WTC11 (cell line): ENCODE results near the gene PHF5A. TPM values are rescaled to one million over a fixed set of nuclear protein-coding genes. Genes with fewer than 3 reads are reported as not detected.

Experiments used
- CBFB ChIP-seq: sonication (generic); formaldehyde crosslinking; IDR thresholded peaks from 2 replicates; pipeline ENCODE4 v1.8.1; 2022; ENCODE audit warnings: mild to moderate bottlenecking, low read depth, missing genetic modification reagents
- GABPB1 ChIP-seq: sonication (generic); formaldehyde crosslinking; IDR thresholded peaks from 2 replicates; pipeline ENCODE4 v1.8.1; 2023; ENCODE audit warnings: mild to moderate bottlenecking, missing genetic modification reagents
- NFE2L1 ChIP-seq: sonication (generic); formaldehyde crosslinking; IDR thresholded peaks from 2 replicates; pipeline ENCODE4 v1.8.1; 2023; ENCODE audit warnings: missing genetic modification reagents
- NFYB ChIP-seq: sonication (generic); formaldehyde crosslinking; conservative IDR thresholded peaks from 2 replicates; pipeline ENCODE4 v1.8.0; 2022; ENCODE audit warnings: low read depth, missing genetic modification reagents
- NR3C1 ChIP-seq: sonication (generic); formaldehyde crosslinking; conservative IDR thresholded peaks from 2 replicates; pipeline ENCODE4 v1.8.1; 2023; ENCODE audit warnings: low read depth, mild to moderate bottlenecking, missing genetic modification reagents
- OVOL2 ChIP-seq: fragments of 250-450 bp; sonication (Bioruptor Pico); IDR thresholded peaks from 2 replicates; pipeline ENCODE4 v1.9.0; 2021; ENCODE audit warnings: mild to moderate bottlenecking, borderline replicate concordance
- RELA ChIP-seq: sonication (generic); formaldehyde crosslinking; IDR thresholded peaks from 2 replicates; pipeline ENCODE4 v1.8.1; 2022; ENCODE audit warnings: missing genetic modification reagents, mild to moderate bottlenecking, borderline replicate concordance
- SMAD4 ChIP-seq: sonication (generic); formaldehyde crosslinking; IDR thresholded peaks from 2 replicates; pipeline ENCODE4 v1.8.0; 2022; ENCODE audit warnings: mild to moderate bottlenecking, missing genetic modification reagents
- TP53 ChIP-seq: sonication (generic); formaldehyde crosslinking; IDR thresholded peaks from 2 replicates; pipeline ENCODE4 v1.8.1; 2023; ENCODE audit warnings: mild to moderate bottlenecking, missing genetic modification reagents
- total RNA-seq: library from RNA; stranded (reverse); gene quantifications from 3 replicates; pipeline ENCODE4 v1.2.3, GENCODE V29; 2021
- TF ChIP-seq, protein P1 (sequence below): sonication (generic); formaldehyde crosslinking; IDR thresholded peaks from 2 replicates; pipeline ENCODE4 v1.8.1; 2022; ENCODE audit warnings: missing genetic modification reagents, borderline replicate concordance
- TF ChIP-seq, protein P2 (sequence below): fragments of 250-450 bp; sonication (Bioruptor Pico); IDR thresholded peaks from 2 replicates; pipeline ENCODE4 v1.9.0; 2021; ENCODE audit warnings: mild to moderate bottlenecking
- TF ChIP-seq, protein P3 (sequence below): sonication (generic); formaldehyde crosslinking; IDR thresholded peaks from 2 replicates; pipeline ENCODE4 v1.8.0; 2022; ENCODE audit warnings: mild to moderate bottlenecking, missing genetic modification reagents
- TF ChIP-seq, protein P4 (sequence below): sonication (generic); formaldehyde crosslinking; IDR thresholded peaks from 2 replicates; pipeline ENCODE4 v1.8.1; 2023; ENCODE audit warnings: mild to moderate bottlenecking, missing genetic modification reagents
- TF ChIP-seq, protein P5 (sequence below): sonication (generic); formaldehyde crosslinking; IDR thresholded peaks from 2 replicates; pipeline ENCODE4 v1.8.0; 2022; ENCODE audit warnings: mild to moderate bottlenecking, missing genetic modification reagents
- TF ChIP-seq, protein P6 (sequence below): sonication (generic); formaldehyde crosslinking; IDR thresholded peaks from 2 replicates; pipeline ENCODE4 v1.8.0; 2023; ENCODE audit warnings: missing genetic modification reagents, mild to moderate bottlenecking, borderline replicate concordance
- TF ChIP-seq, protein P7 (sequence below): sonication (generic); formaldehyde crosslinking; conservative IDR thresholded peaks from 2 replicates; pipeline ENCODE4 v1.8.1; 2022; ENCODE audit warnings: mild to moderate bottlenecking, missing genetic modification reagents
- TF ChIP-seq, protein P8 (sequence below): sonication (generic); formaldehyde crosslinking; IDR thresholded peaks from 2 replicates; pipeline ENCODE4 v1.8.1; 2023; ENCODE audit warnings: mild to moderate bottlenecking, missing genetic modification reagents
- TF ChIP-seq, protein P9 (sequence below): sonication (generic); formaldehyde crosslinking; IDR thresholded peaks from 2 replicates; pipeline ENCODE4 v1.8.0; 2023; ENCODE audit warnings: mild to moderate bottlenecking, missing genetic modification reagents
- TF ChIP-seq, protein P10 (sequence below): sonication (generic); formaldehyde crosslinking; IDR thresholded peaks from 2 replicates; pipeline ENCODE4 v1.8.1; 2023; ENCODE audit warnings: mild to moderate bottlenecking, missing genetic modification reagents, moderate library complexity
- TF ChIP-seq, protein P11 (sequence below): fragments of 200-600 bp; IDR thresholded peaks from 2 replicates; pipeline ENCODE4 v1.8.0; 2022; ENCODE audit warnings: antibody characterized with exemption

The PHF5A gene
- total RNA-seq, 1 experiment from 2014 or later: 93.1 TPM

DNA sequence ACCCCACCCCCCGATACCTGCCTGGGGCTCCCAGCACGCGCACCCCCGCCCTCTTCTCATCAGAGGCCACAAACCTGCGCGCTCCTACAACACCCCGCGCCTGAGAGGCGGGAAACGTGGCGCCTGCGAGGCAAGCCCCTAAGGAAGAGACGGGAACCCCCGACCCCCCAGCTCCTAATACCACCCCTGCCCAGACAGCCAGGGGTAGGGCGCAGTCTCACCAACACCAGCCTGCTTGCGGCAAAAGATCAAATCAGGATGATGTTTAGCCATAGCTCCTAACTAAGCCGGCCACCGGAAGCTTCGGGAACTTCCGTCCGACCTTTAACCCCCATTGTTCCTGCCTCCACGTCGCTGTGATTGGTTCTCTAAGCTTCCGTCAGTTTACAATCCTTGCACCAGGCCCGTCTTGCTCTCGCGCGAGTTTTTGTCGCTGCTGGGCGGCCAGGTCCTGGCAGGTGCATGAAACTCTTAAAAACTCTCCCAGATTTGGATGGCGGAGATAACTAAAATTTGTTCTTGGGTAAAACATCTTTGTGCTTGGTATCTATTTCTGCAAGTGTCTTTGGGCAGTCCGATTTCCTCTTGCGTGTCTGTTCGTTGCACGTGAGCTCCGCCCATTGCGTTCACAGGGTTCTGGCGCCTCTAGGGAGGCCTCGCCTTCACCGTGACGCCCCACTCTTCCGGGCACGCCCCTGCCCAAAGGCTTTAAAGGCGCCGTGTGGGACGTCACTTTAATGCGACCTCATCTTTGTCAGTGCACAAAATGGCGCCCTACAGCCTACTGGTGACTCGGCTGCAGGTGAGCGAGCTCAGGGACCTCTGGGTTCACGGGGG, at the start of gene PHF5A, which contains the start of gene ACO2 (continued):
- TF ChIP-seq, protein P1, sequence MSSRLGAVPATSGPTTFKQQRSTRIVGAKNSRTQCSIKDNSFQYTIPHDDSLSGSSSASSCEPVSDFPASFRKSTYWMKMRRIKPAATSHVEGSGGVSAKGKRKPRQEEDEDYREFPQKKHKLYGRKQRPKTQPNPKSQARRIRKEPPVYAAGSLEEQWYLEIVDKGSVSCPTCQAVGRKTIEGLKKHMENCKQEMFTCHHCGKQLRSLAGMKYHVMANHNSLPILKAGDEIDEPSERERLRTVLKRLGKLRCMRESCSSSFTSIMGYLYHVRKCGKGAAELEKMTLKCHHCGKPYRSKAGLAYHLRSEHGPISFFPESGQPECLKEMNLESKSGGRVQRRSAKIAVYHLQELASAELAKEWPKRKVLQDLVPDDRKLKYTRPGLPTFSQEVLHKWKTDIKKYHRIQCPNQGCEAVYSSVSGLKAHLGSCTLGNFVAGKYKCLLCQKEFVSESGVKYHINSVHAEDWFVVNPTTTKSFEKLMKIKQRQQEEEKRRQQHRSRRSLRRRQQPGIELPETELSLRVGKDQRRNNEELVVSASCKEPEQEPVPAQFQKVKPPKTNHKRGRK (CRISPR knock-in tag): no peak
- TF ChIP-seq TP53: peak; percentile 79; the same call in 1 of the 2 replicates
- TF ChIP-seq, protein P2, sequence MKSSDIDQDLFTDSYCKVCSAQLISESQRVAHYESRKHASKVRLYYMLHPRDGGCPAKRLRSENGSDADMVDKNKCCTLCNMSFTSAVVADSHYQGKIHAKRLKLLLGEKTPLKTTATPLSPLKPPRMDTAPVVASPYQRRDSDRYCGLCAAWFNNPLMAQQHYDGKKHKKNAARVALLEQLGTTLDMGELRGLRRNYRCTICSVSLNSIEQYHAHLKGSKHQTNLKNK: no peak
- TF ChIP-seq, protein P3, sequence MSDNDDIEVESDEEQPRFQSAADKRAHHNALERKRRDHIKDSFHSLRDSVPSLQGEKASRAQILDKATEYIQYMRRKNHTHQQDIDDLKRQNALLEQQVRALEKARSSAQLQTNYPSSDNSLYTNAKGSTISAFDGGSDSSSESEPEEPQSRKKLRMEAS (CRISPR knock-in tag): peak; percentile 78
- TF ChIP-seq, protein P4, sequence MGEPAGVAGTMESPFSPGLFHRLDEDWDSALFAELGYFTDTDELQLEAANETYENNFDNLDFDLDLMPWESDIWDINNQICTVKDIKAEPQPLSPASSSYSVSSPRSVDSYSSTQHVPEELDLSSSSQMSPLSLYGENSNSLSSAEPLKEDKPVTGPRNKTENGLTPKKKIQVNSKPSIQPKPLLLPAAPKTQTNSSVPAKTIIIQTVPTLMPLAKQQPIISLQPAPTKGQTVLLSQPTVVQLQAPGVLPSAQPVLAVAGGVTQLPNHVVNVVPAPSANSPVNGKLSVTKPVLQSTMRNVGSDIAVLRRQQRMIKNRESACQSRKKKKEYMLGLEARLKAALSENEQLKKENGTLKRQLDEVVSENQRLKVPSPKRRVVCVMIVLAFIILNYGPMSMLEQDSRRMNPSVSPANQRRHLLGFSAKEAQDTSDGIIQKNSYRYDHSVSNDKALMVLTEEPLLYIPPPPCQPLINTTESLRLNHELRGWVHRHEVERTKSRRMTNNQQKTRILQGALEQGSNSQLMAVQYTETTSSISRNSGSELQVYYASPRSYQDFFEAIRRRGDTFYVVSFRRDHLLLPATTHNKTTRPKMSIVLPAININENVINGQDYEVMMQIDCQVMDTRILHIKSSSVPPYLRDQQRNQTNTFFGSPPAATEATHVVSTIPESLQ (CRISPR knock-in tag): no peak
- TF ChIP-seq, protein P5, sequence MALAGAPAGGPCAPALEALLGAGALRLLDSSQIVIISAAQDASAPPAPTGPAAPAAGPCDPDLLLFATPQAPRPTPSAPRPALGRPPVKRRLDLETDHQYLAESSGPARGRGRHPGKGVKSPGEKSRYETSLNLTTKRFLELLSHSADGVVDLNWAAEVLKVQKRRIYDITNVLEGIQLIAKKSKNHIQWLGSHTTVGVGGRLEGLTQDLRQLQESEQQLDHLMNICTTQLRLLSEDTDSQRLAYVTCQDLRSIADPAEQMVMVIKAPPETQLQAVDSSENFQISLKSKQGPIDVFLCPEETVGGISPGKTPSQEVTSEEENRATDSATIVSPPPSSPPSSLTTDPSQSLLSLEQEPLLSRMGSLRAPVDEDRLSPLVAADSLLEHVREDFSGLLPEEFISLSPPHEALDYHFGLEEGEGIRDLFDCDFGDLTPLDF (CRISPR knock-in tag): no peak
- TF ChIP-seq, protein P6, sequence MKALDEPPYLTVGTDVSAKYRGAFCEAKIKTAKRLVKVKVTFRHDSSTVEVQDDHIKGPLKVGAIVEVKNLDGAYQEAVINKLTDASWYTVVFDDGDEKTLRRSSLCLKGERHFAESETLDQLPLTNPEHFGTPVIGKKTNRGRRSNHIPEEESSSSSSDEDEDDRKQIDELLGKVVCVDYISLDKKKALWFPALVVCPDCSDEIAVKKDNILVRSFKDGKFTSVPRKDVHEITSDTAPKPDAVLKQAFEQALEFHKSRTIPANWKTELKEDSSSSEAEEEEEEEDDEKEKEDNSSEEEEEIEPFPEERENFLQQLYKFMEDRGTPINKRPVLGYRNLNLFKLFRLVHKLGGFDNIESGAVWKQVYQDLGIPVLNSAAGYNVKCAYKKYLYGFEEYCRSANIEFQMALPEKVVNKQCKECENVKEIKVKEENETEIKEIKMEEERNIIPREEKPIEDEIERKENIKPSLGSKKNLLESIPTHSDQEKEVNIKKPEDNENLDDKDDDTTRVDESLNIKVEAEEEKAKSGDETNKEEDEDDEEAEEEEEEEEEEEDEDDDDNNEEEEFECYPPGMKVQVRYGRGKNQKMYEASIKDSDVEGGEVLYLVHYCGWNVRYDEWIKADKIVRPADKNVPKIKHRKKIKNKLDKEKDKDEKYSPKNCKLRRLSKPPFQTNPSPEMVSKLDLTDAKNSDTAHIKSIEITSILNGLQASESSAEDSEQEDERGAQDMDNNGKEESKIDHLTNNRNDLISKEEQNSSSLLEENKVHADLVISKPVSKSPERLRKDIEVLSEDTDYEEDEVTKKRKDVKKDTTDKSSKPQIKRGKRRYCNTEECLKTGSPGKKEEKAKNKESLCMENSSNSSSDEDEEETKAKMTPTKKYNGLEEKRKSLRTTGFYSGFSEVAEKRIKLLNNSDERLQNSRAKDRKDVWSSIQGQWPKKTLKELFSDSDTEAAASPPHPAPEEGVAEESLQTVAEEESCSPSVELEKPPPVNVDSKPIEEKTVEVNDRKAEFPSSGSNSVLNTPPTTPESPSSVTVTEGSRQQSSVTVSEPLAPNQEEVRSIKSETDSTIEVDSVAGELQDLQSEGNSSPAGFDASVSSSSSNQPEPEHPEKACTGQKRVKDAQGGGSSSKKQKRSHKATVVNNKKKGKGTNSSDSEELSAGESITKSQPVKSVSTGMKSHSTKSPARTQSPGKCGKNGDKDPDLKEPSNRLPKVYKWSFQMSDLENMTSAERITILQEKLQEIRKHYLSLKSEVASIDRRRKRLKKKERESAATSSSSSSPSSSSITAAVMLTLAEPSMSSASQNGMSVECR: 0 out of 2 replicates have a peak, but pooled peaks have one; percentile 91
- TF ChIP-seq RELA (CRISPR knock-in tag): no peak
- peak; percentile 28; the same call in 1 of the 2 replicates for TF ChIP-seq GABPB1 (CRISPR knock-in tag)
- TF ChIP-seq NR3C1: no peak
- TF ChIP-seq NFYB (CRISPR knock-in tag): peak; percentile 97
- TF ChIP-seq, protein P7, sequence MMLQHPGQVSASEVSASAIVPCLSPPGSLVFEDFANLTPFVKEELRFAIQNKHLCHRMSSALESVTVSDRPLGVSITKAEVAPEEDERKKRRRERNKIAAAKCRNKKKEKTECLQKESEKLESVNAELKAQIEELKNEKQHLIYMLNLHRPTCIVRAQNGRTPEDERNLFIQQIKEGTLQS (CRISPR knock-in tag): no peak
- no peak for TF ChIP-seq SMAD4 (CRISPR knock-in tag)
- 0 out of 2 replicates have a peak, but pooled peaks have one; percentile 54 for TF ChIP-seq CBFB (CRISPR knock-in tag)
- TF ChIP-seq OVOL2 (CRISPR knock-in tag): no peak
- TF ChIP-seq, protein P8, sequence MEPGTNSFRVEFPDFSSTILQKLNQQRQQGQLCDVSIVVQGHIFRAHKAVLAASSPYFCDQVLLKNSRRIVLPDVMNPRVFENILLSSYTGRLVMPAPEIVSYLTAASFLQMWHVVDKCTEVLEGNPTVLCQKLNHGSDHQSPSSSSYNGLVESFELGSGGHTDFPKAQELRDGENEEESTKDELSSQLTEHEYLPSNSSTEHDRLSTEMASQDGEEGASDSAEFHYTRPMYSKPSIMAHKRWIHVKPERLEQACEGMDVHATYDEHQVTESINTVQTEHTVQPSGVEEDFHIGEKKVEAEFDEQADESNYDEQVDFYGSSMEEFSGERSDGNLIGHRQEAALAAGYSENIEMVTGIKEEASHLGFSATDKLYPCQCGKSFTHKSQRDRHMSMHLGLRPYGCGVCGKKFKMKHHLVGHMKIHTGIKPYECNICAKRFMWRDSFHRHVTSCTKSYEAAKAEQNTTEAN (CRISPR knock-in tag): no peak
- TF ChIP-seq, protein P9, sequence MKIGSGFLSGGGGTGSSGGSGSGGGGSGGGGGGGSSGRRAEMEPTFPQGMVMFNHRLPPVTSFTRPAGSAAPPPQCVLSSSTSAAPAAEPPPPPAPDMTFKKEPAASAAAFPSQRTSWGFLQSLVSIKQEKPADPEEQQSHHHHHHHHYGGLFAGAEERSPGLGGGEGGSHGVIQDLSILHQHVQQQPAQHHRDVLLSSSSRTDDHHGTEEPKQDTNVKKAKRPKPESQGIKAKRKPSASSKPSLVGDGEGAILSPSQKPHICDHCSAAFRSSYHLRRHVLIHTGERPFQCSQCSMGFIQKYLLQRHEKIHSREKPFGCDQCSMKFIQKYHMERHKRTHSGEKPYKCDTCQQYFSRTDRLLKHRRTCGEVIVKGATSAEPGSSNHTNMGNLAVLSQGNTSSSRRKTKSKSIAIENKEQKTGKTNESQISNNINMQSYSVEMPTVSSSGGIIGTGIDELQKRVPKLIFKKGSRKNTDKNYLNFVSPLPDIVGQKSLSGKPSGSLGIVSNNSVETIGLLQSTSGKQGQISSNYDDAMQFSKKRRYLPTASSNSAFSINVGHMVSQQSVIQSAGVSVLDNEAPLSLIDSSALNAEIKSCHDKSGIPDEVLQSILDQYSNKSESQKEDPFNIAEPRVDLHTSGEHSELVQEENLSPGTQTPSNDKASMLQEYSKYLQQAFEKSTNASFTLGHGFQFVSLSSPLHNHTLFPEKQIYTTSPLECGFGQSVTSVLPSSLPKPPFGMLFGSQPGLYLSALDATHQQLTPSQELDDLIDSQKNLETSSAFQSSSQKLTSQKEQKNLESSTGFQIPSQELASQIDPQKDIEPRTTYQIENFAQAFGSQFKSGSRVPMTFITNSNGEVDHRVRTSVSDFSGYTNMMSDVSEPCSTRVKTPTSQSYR (CRISPR knock-in tag): peak; percentile 60; the same call in 1 of the 2 replicates
- TF ChIP-seq NFE2L1: no peak
- TF ChIP-seq, protein P10, sequence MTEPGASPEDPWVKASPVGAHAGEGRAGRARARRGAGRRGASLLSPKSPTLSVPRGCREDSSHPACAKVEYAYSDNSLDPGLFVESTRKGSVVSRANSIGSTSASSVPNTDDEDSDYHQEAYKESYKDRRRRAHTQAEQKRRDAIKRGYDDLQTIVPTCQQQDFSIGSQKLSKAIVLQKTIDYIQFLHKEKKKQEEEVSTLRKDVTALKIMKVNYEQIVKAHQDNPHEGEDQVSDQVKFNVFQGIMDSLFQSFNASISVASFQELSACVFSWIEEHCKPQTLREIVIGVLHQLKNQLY: no peak
- TF ChIP-seq, protein P11, sequence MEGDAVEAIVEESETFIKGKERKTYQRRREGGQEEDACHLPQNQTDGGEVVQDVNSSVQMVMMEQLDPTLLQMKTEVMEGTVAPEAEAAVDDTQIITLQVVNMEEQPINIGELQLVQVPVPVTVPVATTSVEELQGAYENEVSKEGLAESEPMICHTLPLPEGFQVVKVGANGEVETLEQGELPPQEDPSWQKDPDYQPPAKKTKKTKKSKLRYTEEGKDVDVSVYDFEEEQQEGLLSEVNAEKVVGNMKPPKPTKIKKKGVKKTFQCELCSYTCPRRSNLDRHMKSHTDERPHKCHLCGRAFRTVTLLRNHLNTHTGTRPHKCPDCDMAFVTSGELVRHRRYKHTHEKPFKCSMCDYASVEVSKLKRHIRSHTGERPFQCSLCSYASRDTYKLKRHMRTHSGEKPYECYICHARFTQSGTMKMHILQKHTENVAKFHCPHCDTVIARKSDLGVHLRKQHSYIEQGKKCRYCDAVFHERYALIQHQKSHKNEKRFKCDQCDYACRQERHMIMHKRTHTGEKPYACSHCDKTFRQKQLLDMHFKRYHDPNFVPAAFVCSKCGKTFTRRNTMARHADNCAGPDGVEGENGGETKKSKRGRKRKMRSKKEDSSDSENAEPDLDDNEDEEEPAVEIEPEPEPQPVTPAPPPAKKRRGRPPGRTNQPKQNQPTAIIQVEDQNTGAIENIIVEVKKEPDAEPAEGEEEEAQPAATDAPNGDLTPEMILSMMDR: no peak
